WI38 (cell line): ENCODE data around the gene TAOK3.

ENCODE experiments used
- H3K4me3 ChIP-seq: 2 replicates; pipeline ENCODE4 v1.5.1; 2011; ENCODE audit warnings: low read depth, mild to moderate bottlenecking, control low read depth, low read length
- CTCF ChIP-seq: IDR thresholded peaks from 2 replicates; pipeline ENCODE4 v1.5.1; 2012; ENCODE audit warnings: low read depth, mild to moderate bottlenecking, control low read depth, low read length

The TAOK3 gene

GRCh38 chr12:118337194-118337838 lies 35.4 kb downstream of the TAOK3 start:
- H3K4me3 ChIP-seq: no peak overlapping the region

GRCh38 chr12:118336123-118336522 lies 36.6 kb downstream of the TAOK3 start:
- H3K4me3 ChIP-seq: no peak overlapping the region
- no peak for TF ChIP-seq CTCF

More at GRCh38 chr12:118337194-118337838, 35.4 kb downstream of the TAOK3 start:
- TF ChIP-seq CTCF: no peak

GRCh38 chr12:118334939-118335567 lies 37.7 kb downstream of the TAOK3 start:
- H3K4me3 ChIP-seq: no peak overlapping the region
- TF ChIP-seq CTCF: no peak

- no peak overlapping the region for H3K4me3 ChIP-seq
- no peak for TF ChIP-seq CTCF
Measured at GRCh38 chr12:118334241-118334640, 38.5 kb downstream of the TAOK3 start.

GRCh38 chr12:118332511-118332910 lies 40.2 kb downstream of the TAOK3 start:
- TF ChIP-seq CTCF: no peak
- H3K4me3 ChIP-seq: no peak overlapping the region

- H3K4me3 ChIP-seq: no peak overlapping the region
- no peak for TF ChIP-seq CTCF
Measured at GRCh38 chr12:118330421-118331018, 42.2 kb downstream of the TAOK3 start.
